ENCODE data around the gene ABCC8.
"Not testable (repeated sequence)": the region's sequence is repeated elsewhere in the genome, so short reads cannot be mapped to it uniquely, and the experiment has no call there.

ABCC8 gene

GRCh38 chr11:17428925-17429324, 47.7 kb downstream of the ABCC8 start:
- Histone ChIP-seq H3K27ac (ENCODE audit: low read depth, low read length) (no peak overlapping the region), H3K27me3 (ENCODE audit: insufficient read depth, low read length) (no peaks in the 10 kb centered on the region), H3K4me3 (ENCODE audit: low read length) (no peak overlapping the region), H3K9ac (ENCODE audit: low read depth, low read length) (no peak overlapping the region), H3K4me1 (ENCODE audit: insufficient read depth, low read length) (no peaks in the 10 kb centered on the region), H3K9me3 (ENCODE audit: insufficient read depth, low read depth, low read length) (no peaks in the 10 kb centered on the region), H3K36me3 (ENCODE audit: insufficient read depth, low read length) (no peaks in the 10 kb centered on the region)
- 93% methylated on average over 3 of the region's 3 CpGs for WGBS

GRCh38 chr11:17428261-17428660, 48.4 kb downstream of the ABCC8 start:
- H3K27ac ChIP-seq (ENCODE audit: low read depth, low read length): no peak overlapping the region
- no peaks in the 10 kb centered on the region for H3K27me3 ChIP-seq (ENCODE audit: insufficient read depth, low read length)
- H3K9ac ChIP-seq (ENCODE audit: low read depth, low read length): no peak overlapping the region
- H3K4me3 ChIP-seq (ENCODE audit: low read length): no peak overlapping the region
- H3K9me3 ChIP-seq (ENCODE audit: insufficient read depth, low read depth, low read length): no peaks in the 10 kb centered on the region
- no peaks in the 10 kb centered on the region for H3K4me1 ChIP-seq (ENCODE audit: insufficient read depth, low read length)
- 94% methylated on average over 11 of the region's 11 CpGs for WGBS
- H3K36me3 ChIP-seq (ENCODE audit: insufficient read depth, low read length): no peaks in the 10 kb centered on the region

GRCh38 chr11:17426233-17426632, 50.4 kb downstream of the ABCC8 start:
- H3K27me3 ChIP-seq (ENCODE audit: insufficient read depth, low read length); H3K4me1 ChIP-seq (ENCODE audit: insufficient read depth, low read length); H3K9me3 ChIP-seq (ENCODE audit: insufficient read depth, low read depth, low read length): not testable (repeated sequence)

GRCh38 chr11:17423533-17424310, 52.9 kb downstream of the ABCC8 start:
- peaks cover 10% of the 10 kb centered on the region; the same call in 1 of the 2 replicates for H3K4me1 ChIP-seq (ENCODE audit: insufficient read depth, low read length)
- WGBS: 86% methylated on average over 10 of the region's 11 CpGs
- no peaks in the 10 kb centered on the region for H3K9me3 ChIP-seq (ENCODE audit: insufficient read depth, low read depth, low read length)
- no peaks in the 10 kb centered on the region for H3K27me3 ChIP-seq (ENCODE audit: insufficient read depth, low read length)
- H3K4me3 ChIP-seq (ENCODE audit: low read length): no peak overlapping the region
- no peak overlapping the region for H3K27ac ChIP-seq (ENCODE audit: low read depth, low read length)
- H3K36me3 ChIP-seq (ENCODE audit: insufficient read depth, low read length): no peaks in the 10 kb centered on the region
- H3K9ac ChIP-seq (ENCODE audit: low read depth, low read length): no peak overlapping the region

More at GRCh38 chr11:17426233-17426632, 50.4 kb downstream of the ABCC8 start:
- H3K9ac ChIP-seq (ENCODE audit: low read depth, low read length); H3K36me3 ChIP-seq (ENCODE audit: insufficient read depth, low read length); H3K27ac ChIP-seq (ENCODE audit: low read depth, low read length); H3K4me3 ChIP-seq (ENCODE audit: low read length): not testable (repeated sequence)
- WGBS: 95% methylated on average over 3 of the region's 5 CpGs

GRCh38 chr11:17421781-17422180, 54.9 kb downstream of the ABCC8 start:
- Histone ChIP-seq H3K9ac (ENCODE audit: low read depth, low read length) (no peak overlapping the region), H3K4me3 (ENCODE audit: low read length) (no peak overlapping the region), H3K36me3 (ENCODE audit: insufficient read depth, low read length) (no peaks in the 10 kb centered on the region), H3K27me3 (ENCODE audit: insufficient read depth, low read length) (no peaks in the 10 kb centered on the region), H3K27ac (ENCODE audit: low read depth, low read length) (no peak overlapping the region), H3K4me1 (ENCODE audit: insufficient read depth, low read length) (peaks cover 10% of the 10 kb centered on the region; the same call in 1 of the 2 replicates), H3K9me3 (ENCODE audit: insufficient read depth, low read depth, low read length) (no peaks in the 10 kb centered on the region)
- WGBS: 77% methylated on average over 4 of the region's 4 CpGs

- Histone ChIP-seq H3K27me3 (ENCODE audit: insufficient read depth, low read length) (no peaks in the 10 kb centered on the region), H3K4me1 (ENCODE audit: insufficient read depth, low read length) (peaks cover 10% of the 10 kb centered on the region; the same call in 1 of the 2 replicates), H3K9me3 (ENCODE audit: insufficient read depth, low read depth, low read length) (no peaks in the 10 kb centered on the region), H3K9ac (ENCODE audit: low read depth, low read length) (no peak overlapping the region), H3K27ac (ENCODE audit: low read depth, low read length) (no peak overlapping the region), H3K36me3 (ENCODE audit: insufficient read depth, low read length) (no peaks in the 10 kb centered on the region), H3K4me3 (ENCODE audit: low read length) (no peak overlapping the region)
- 74% methylated on average over 1 of the region's 2 CpGs for WGBS
Observed at GRCh38 chr11:17418444-17419081, 58.1 kb downstream of the ABCC8 start.

- H3K27me3 ChIP-seq (ENCODE audit: insufficient read depth, low read length): no peaks in the 10 kb centered on the region
- no peak overlapping the region for H3K27ac ChIP-seq (ENCODE audit: low read depth, low read length)
- H3K4me3 ChIP-seq (ENCODE audit: low read length): no peak overlapping the region
- H3K4me1 ChIP-seq (ENCODE audit: insufficient read depth, low read length): peaks cover 12% of the 10 kb centered on the region
- H3K9me3 ChIP-seq (ENCODE audit: insufficient read depth, low read depth, low read length): no peaks in the 10 kb centered on the region
- 91% methylated on average over 2 of the region's 2 CpGs for WGBS
- H3K36me3 ChIP-seq (ENCODE audit: insufficient read depth, low read length): no peaks in the 10 kb centered on the region
- H3K9ac ChIP-seq (ENCODE audit: low read depth, low read length): no peak overlapping the region
Observed at GRCh38 chr11:17416492-17416891, 60.2 kb downstream of the ABCC8 start.

GRCh38 chr11:17415523-17416104, 61.0 kb downstream of the ABCC8 start:
- no peak overlapping the region for H3K4me3 ChIP-seq (ENCODE audit: low read length)
- no peaks in the 10 kb centered on the region for H3K9me3 ChIP-seq (ENCODE audit: insufficient read depth, low read depth, low read length)
- H3K27me3 ChIP-seq (ENCODE audit: insufficient read depth, low read length): no peaks in the 10 kb centered on the region
- no peak overlapping the region for H3K27ac ChIP-seq (ENCODE audit: low read depth, low read length)
- WGBS: 89% methylated on average over 6 of the region's 6 CpGs
- H3K9ac ChIP-seq (ENCODE audit: low read depth, low read length): no peak overlapping the region
- H3K4me1 ChIP-seq (ENCODE audit: insufficient read depth, low read length): peaks cover 5% of the 10 kb centered on the region
- H3K36me3 ChIP-seq (ENCODE audit: insufficient read depth, low read length): no peaks in the 10 kb centered on the region

GRCh38 chr11:17414992-17415391, 61.7 kb downstream of the ABCC8 start:
- 95% methylated on average over 5 of the region's 5 CpGs for WGBS
- Histone ChIP-seq H3K27ac (ENCODE audit: low read depth, low read length) (no peak overlapping the region), H3K9me3 (ENCODE audit: insufficient read depth, low read depth, low read length) (no peaks in the 10 kb centered on the region), H3K27me3 (ENCODE audit: insufficient read depth, low read length) (no peaks in the 10 kb centered on the region), H3K4me3 (ENCODE audit: low read length) (no peak overlapping the region), H3K4me1 (ENCODE audit: insufficient read depth, low read length) (peaks cover 5% of the 10 kb centered on the region), H3K9ac (ENCODE audit: low read depth, low read length) (no peak overlapping the region), H3K36me3 (ENCODE audit: insufficient read depth, low read length) (no peaks in the 10 kb centered on the region)

- Histone ChIP-seq H3K9me3 (ENCODE audit: insufficient read depth, low read depth, low read length) (no peaks in the 10 kb centered on the region), H3K4me1 (ENCODE audit: insufficient read depth, low read length) (peaks cover 5% of the 10 kb centered on the region), H3K4me3 (ENCODE audit: low read length) (no peak overlapping the region), H3K27me3 (ENCODE audit: insufficient read depth, low read length) (no peaks in the 10 kb centered on the region), H3K36me3 (ENCODE audit: insufficient read depth, low read length) (no peaks in the 10 kb centered on the region), H3K9ac (ENCODE audit: low read depth, low read length) (no peak overlapping the region), H3K27ac (ENCODE audit: low read depth, low read length) (no peak overlapping the region)
- WGBS: 92% methylated on average over 8 of the region's 8 CpGs
Observed at GRCh38 chr11:17414317-17414737, 62.3 kb downstream of the ABCC8 start.
